Measurements from ENCODE around the gene SART3.
"Not testable (repeated sequence)": the region's sequence is repeated elsewhere in the genome, so short reads cannot be mapped to it uniquely, and the experiment has no call there.

The SART3 gene

DNA sequence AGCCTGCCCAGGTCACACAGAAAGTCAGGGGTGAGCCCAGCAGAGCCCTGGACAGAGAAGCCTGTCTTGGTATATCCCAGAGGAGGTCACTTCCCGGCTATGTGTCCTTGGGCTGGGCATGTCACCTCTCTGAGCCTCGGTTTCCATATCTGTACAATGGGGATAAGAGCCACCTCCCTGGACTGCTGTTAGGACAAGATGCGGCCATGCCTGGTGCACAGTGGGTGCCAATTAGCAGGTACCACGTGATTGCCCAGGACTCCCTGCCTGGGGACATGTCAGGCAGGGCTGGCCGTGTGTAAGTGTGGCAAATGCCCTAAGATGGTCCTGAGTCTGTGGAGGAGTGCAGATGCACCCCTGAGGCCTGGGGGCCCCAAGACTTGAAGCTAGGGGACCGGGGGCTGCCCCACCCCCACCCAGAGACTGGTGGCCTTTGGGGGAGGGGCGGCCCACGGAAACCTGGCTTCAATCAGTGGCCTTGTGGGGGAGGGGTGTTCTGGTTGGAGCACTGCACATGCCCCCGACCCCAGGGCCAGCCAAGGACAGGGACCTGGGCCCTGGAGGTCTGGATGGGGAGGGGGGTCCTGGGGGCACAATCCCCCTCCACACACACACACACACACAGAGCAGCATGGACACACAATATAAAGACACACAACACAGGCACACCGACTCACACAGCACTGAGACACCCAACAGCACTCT is 36.0 kb upstream of the SART3 start:
- no peaks in the 10 kb centered on the region for H3K36me3 ChIP-seq (ENCODE audit: control insufficient read depth, insufficient read depth, low read length)
- no peaks in the 10 kb centered on the region for H3K9me3 ChIP-seq (ENCODE audit: control insufficient read depth, low read length)
- H3K27me3 ChIP-seq (ENCODE audit: control insufficient read depth, insufficient read depth, low read length, poor library complexity, severe bottlenecking): no peaks in the 10 kb centered on the region
- no peak overlapping the region for H3K27ac ChIP-seq (ENCODE audit: insufficient read depth, low read depth, low read length, poor library complexity, severe bottlenecking)
- H3K4me3 ChIP-seq (ENCODE audit: insufficient read depth, low read depth, low read length): no peak overlapping the region
- H3K4me1 ChIP-seq (ENCODE audit: control insufficient read depth, insufficient read depth, low read length): peaks cover 20% of the 10 kb centered on the region
- 69 to 80% methylated on average over 10 of the region's 10 CpGs for WGBS, 2 experiments

DNA sequence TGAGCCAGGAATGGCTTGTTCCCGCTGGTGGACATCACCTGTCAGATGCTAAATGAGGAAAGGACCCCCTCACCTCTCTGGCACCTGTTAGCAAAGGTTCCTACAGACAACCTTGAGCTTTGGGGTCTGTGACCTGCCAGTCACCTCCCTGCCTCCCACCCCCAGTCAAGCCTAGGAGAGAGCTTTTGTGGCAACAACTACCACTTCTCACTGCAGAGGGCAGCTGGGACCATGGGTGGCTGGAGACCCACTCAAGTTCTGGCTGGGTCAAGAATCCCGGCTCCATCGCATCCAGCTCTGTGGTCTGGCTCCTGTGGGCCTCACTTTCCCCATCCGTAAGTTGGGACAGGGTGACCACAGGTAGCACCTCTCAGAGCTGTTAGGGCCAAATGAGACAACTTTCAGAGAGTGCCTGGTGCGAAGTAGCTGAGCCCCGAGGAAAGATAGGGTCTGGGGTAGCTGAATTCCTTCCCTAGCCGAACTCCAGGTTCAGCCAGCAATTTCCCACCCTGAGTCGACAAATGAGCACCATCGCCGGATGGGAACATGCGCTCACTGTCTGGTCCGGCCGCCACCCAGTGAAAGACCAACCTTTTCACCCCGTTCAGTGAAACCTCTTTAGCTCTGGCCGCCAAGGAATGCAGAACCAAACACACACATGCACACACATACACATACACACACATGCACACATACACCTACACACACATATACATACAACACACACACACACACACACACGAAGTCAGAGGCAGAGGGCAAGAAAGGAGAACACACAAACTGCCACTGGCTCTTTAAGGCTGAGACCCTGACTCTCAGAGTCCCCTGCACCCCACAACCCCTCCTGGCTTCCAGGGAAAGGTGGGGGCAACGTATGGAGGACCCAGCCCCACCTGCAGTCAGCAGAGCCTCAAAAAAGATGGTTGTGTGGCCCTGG is 35.0 kb upstream of the SART3 start:
- H3K36me3 ChIP-seq (ENCODE audit: control insufficient read depth, insufficient read depth, low read length): no peaks in the 10 kb centered on the region
- H3K4me1 ChIP-seq (ENCODE audit: control insufficient read depth, insufficient read depth, low read length): peaks cover 20% of the 10 kb centered on the region
- H3K27ac ChIP-seq (ENCODE audit: insufficient read depth, low read depth, low read length, poor library complexity, severe bottlenecking): no peak overlapping the region
- H3K4me3 ChIP-seq (ENCODE audit: insufficient read depth, low read depth, low read length): no peak overlapping the region
- WGBS, 2 experiments: 85 to 87% methylated on average over 17 of the region's 17 CpGs
- no peaks in the 10 kb centered on the region for H3K9me3 ChIP-seq (ENCODE audit: control insufficient read depth, low read length)
- no peaks in the 10 kb centered on the region for H3K27me3 ChIP-seq (ENCODE audit: control insufficient read depth, insufficient read depth, low read length, poor library complexity, severe bottlenecking)

DNA sequence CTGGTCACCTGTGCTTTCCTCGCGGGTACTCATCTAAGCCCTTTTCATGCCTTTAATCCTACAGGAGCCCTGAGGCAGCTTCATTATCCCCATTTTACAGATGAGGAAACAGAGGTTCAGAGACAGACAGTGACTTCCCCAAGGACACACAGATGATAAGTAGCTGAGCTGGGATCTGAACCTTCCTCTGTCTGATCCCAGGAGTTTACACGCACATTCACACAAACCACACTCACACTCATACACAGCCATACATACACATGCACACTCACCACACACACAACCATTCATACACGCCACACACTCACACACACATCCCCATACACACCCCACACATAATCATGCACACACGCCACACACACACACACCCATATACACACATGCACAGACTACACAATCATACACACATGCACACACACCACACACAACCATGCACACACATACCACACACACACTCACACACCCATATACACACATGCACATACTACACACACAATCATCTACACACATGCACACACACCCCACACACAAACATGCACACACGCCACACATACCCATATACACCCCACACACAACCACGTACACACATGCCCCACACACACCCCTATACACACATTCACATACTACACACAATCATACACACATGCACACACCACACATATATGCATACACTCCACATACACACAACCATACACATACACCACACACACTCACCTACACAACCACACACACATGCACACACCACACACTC is 34.2 kb upstream of the SART3 start:
- H3K4me3 ChIP-seq (ENCODE audit: insufficient read depth, low read depth, low read length): no peak overlapping the region
- WGBS, 2 experiments: 86 to 90% methylated on average over 7 of the region's 7 CpGs
- peaks cover 20% of the 10 kb centered on the region for H3K4me1 ChIP-seq (ENCODE audit: control insufficient read depth, insufficient read depth, low read length)
- H3K36me3 ChIP-seq (ENCODE audit: control insufficient read depth, insufficient read depth, low read length): no peaks in the 10 kb centered on the region
- H3K27ac ChIP-seq (ENCODE audit: insufficient read depth, low read depth, low read length, poor library complexity, severe bottlenecking): no peak overlapping the region
- no peaks in the 10 kb centered on the region for H3K27me3 ChIP-seq (ENCODE audit: control insufficient read depth, insufficient read depth, low read length, poor library complexity, severe bottlenecking)
- H3K9me3 ChIP-seq (ENCODE audit: control insufficient read depth, low read length): no peaks in the 10 kb centered on the region

DNA sequence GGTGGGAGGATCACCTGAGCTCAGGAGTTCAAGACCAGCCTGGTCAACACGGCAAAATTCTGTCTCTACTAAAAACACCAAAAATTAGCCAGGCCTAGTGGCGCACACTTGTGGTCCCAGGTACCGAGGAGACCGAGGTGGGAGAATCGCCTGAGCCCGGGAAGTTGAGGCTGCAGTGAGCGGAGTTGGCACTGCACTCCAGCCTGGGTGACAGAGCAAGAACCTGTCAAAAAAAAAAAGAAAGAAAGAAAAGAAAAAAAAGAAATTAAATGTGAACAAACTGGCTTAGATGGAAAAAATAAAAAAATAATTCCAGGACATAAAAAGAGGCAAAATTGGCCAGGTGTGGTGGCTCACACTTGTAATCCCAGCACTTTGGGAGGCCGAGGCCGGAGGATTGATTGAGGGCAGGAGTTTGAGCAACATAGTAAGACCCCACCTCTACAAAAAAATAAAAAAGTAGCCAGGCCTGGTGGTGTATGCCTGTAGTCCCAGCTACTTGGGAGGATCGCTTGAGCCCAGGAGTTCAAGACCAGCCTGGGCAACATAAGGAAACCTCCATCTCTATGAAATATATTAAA is 33.4 kb upstream of the SART3 start:
- H3K4me3 ChIP-seq (ENCODE audit: insufficient read depth, low read depth, low read length): no peak overlapping the region
- H3K4me1 ChIP-seq (ENCODE audit: control insufficient read depth, insufficient read depth, low read length): peaks cover 26% of the 10 kb centered on the region
- H3K27me3 ChIP-seq (ENCODE audit: control insufficient read depth, insufficient read depth, low read length, poor library complexity, severe bottlenecking): no peaks in the 10 kb centered on the region
- WGBS, 2 experiments: 92 to 96% methylated on average over 10 of the region's 10 CpGs
- H3K9me3 ChIP-seq (ENCODE audit: control insufficient read depth, low read length): no peaks in the 10 kb centered on the region
- no peak overlapping the region for H3K27ac ChIP-seq (ENCODE audit: insufficient read depth, low read depth, low read length, poor library complexity, severe bottlenecking)
- H3K36me3 ChIP-seq (ENCODE audit: control insufficient read depth, insufficient read depth, low read length): no peaks in the 10 kb centered on the region

DNA sequence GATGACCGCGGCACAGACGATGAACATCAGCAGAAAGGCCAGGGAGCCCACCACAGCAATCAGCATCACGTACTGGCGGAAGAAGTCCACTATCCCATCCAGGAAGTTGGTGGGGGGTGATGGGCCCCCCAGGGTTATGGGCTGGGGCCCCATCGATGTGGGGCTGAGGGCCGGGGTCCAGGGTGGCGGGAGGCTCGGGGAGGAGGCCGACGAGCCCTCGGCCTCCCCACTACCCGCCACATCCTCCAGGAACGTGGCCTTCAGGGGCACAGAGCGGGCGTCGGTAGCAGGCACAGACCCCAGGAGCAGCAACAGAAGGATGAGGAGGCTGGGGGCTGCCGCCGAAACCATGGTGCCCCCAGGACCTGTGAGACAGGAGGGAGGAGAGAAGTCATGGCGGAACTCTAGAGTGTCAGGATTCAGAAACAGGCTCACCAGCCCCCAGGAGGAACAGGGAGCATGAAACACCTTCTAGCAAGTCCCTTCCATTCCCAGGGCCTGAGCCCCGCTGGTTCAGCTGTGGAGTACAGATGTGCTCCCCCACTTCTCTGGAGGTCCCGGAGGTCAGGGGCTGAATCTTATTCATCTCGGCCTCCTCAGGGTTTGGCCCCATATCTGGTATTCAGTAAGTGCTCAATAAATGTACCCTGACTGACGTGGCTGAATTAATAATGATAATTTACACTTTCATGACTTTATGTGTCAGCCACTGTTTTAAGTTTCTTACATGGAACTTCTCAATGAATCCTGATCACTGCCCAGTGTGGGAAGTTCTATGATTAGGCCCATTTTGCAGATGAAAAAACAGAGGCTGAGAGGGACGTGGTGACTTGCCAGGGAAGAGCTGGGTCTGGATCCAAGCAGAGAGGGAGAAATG is 31.3 kb upstream of the SART3 start:
- no peaks in the 10 kb centered on the region for H3K36me3 ChIP-seq (ENCODE audit: control insufficient read depth, insufficient read depth, low read length)
- WGBS, 2 experiments: 96% methylated on average over 25 of the region's 25 CpGs
- no peak overlapping the region for H3K4me3 ChIP-seq (ENCODE audit: insufficient read depth, low read depth, low read length)
- no peaks in the 10 kb centered on the region for H3K27me3 ChIP-seq (ENCODE audit: control insufficient read depth, insufficient read depth, low read length, poor library complexity, severe bottlenecking)
- H3K4me1 ChIP-seq (ENCODE audit: control insufficient read depth, insufficient read depth, low read length): peaks cover 34% of the 10 kb centered on the region
- H3K9me3 ChIP-seq (ENCODE audit: control insufficient read depth, low read length): no peaks in the 10 kb centered on the region
- no peak overlapping the region for H3K27ac ChIP-seq (ENCODE audit: insufficient read depth, low read depth, low read length, poor library complexity, severe bottlenecking)

DNA sequence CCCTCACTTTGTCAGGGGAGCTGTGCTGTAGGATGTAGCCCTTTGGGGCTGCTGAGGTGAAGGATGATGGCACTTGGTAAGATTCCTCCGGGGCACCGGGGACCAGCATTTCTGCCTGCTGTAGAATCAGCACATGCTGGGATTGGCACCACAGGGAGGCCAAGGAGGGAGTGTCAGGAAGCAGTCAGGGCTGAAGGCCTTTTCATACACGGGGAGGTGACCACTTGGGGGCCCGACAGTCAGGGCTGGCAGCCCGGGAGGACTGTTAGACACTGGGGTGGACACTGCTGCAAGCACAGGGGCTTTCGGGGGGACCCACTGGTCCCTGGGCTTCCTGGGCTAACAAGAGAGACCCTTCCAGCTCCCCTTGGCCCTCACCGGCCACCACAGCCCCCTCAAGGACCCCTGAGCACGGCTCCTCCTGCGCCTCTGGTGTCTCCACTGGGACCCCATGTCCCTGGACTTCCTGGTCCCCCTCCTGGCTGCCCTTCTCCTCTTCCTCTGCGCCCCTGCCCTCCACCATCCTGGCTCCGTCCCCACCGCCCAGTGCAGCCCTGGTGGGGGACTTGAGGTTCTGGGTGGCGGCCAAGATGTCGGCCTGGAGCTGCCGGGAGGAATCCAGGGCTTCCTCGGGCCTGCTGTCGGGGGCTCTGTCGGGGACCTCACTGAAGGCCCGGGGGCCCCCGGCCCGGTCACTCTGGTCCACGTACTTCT is 30.5 kb upstream of the SART3 start:
- Histone ChIP-seq H3K9me3 (ENCODE audit: control insufficient read depth, low read length) (no peaks in the 10 kb centered on the region), H3K36me3 (ENCODE audit: control insufficient read depth, insufficient read depth, low read length) (no peaks in the 10 kb centered on the region), H3K27me3 (ENCODE audit: control insufficient read depth, insufficient read depth, low read length, poor library complexity, severe bottlenecking) (no peaks in the 10 kb centered on the region), H3K4me1 (ENCODE audit: control insufficient read depth, insufficient read depth, low read length) (peaks cover 32% of the 10 kb centered on the region), H3K27ac (ENCODE audit: insufficient read depth, low read depth, low read length, poor library complexity, severe bottlenecking) (no peak overlapping the region), H3K4me3 (ENCODE audit: insufficient read depth, low read depth, low read length) (no peak overlapping the region)
- WGBS, 2 experiments: 87 to 89% methylated on average over 22 of the region's 22 CpGs

DNA sequence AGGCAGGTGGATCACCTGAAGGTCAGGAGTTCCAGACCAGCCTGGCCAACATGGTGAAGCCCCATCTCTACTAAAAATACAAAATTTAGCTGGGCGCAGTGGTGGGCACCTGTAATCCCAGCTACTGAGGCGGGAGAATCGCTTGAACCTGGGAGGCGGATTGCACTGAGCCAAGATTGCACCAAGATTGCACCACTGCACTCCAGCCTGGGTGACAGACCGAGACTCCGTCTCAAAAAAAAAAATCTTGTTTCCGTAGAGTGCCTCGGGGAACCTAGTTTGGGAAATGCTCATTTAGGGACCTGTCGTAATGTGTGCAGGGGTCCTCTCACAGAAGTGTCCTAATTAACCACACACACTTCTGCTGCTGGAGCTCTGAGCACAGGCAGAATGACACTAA is 29.5 kb upstream of the SART3 start:
- H3K4me3 ChIP-seq (ENCODE audit: insufficient read depth, low read depth, low read length); H3K27ac ChIP-seq (ENCODE audit: insufficient read depth, low read depth, low read length, poor library complexity, severe bottlenecking); H3K27me3 ChIP-seq (ENCODE audit: control insufficient read depth, insufficient read depth, low read length, poor library complexity, severe bottlenecking); H3K9me3 ChIP-seq (ENCODE audit: control insufficient read depth, low read length); H3K36me3 ChIP-seq (ENCODE audit: control insufficient read depth, insufficient read depth, low read length): not testable (repeated sequence)
- WGBS, 2 experiments: 93 to 94% methylated on average over 9 of the region's 9 CpGs
- H3K4me1 ChIP-seq (ENCODE audit: control insufficient read depth, insufficient read depth, low read length): peaks cover 32% of the 10 kb centered on the region

DNA sequence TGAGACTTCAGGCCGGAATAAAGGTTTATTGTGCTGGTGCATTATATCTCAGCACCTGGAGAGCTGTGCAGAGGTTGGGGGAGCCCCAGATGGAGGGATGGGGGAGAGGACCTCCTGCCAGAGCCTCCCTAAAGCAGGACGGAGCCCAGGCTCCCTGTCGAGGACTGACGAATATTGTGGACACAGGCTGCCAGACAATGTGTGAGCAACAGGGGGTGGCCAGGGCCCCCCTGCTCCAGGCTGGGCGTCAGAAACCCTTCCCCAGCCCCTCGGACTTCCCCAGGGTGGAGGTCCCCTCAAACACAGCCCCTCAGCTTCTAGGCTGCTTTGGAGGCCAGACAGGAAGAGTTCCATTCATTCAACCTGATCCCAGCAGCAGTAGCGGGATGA is 28.9 kb upstream of the SART3 start:
- Histone ChIP-seq H3K27ac (ENCODE audit: insufficient read depth, low read depth, low read length, poor library complexity, severe bottlenecking) (no peak overlapping the region), H3K27me3 (ENCODE audit: control insufficient read depth, insufficient read depth, low read length, poor library complexity, severe bottlenecking) (no peaks in the 10 kb centered on the region), H3K4me1 (ENCODE audit: control insufficient read depth, insufficient read depth, low read length) (peaks cover 32% of the 10 kb centered on the region), H3K4me3 (ENCODE audit: insufficient read depth, low read depth, low read length) (no peak overlapping the region), H3K9me3 (ENCODE audit: control insufficient read depth, low read length) (no peaks in the 10 kb centered on the region), H3K36me3 (ENCODE audit: control insufficient read depth, insufficient read depth, low read length) (no peaks in the 10 kb centered on the region)
- 67 to 68% methylated on average over 7 of the region's 7 CpGs for WGBS, 2 experiments

Data from ectodermal cell (in vitro differentiated cells).